Ishikawa (cell line): ENCODE results near the gene PON3.

Experiments
- CEBPB ChIP-seq: IDR thresholded peaks from 2 replicates; pipeline ENCODE4 v1.6.1; 2012
- CREB1 ChIP-seq: IDR thresholded peaks from 2 replicates; pipeline ENCODE4 v1.6.1; 2012; ENCODE audit warnings: low read depth
- EGR1 ChIP-seq: IDR thresholded peaks from 2 replicates; pipeline ENCODE4 v1.6.1; 2012
- EP300 ChIP-seq: IDR thresholded peaks from 2 replicates; pipeline ENCODE4 v1.6.1; 2012; ENCODE audit warnings: borderline replicate concordance
- FOXM1 ChIP-seq: IDR thresholded peaks from 2 replicates; pipeline ENCODE4 v1.6.1; 2012; ENCODE audit warnings: low read depth, borderline replicate concordance
- NFIC ChIP-seq: IDR thresholded peaks from 2 replicates; pipeline ENCODE4 v1.6.1; 2012
- RAD21 ChIP-seq: IDR thresholded peaks from 2 replicates; pipeline ENCODE4 v1.6.1; 2012; ENCODE audit warnings: low read depth
- TAF1 ChIP-seq: IDR thresholded peaks from 2 replicates; pipeline ENCODE4 v1.6.1; 2012; ENCODE audit warnings: low read depth, mild to moderate bottlenecking
- TCF12 ChIP-seq: IDR thresholded peaks from 2 replicates; pipeline ENCODE4 v1.6.1; 2012; ENCODE audit warnings: low read depth
- TEAD4 ChIP-seq: IDR thresholded peaks from 2 replicates; pipeline ENCODE4 v1.6.1; 2012
- YY1 ChIP-seq: IDR thresholded peaks from 2 replicates; pipeline ENCODE4 v1.6.1; 2012; ENCODE audit warnings: low read depth
- ZBTB7A ChIP-seq: IDR thresholded peaks from 2 replicates; pipeline ENCODE4 v1.6.1; 2012; ENCODE audit warnings: low read depth
- TF ChIP-seq, protein P1 (sequence below): IDR thresholded peaks from 2 replicates; pipeline ENCODE4 v1.6.1; 2012
- TF ChIP-seq, protein P2 (sequence below): IDR thresholded peaks from 2 replicates; pipeline ENCODE4 v1.6.1; 2012
- TF ChIP-seq, protein P3 (sequence below): IDR thresholded peaks from 2 replicates; pipeline ENCODE4 v1.6.1; 2012; ENCODE audit warnings: low read depth, mild to moderate bottlenecking

Gene PON3

DNA sequence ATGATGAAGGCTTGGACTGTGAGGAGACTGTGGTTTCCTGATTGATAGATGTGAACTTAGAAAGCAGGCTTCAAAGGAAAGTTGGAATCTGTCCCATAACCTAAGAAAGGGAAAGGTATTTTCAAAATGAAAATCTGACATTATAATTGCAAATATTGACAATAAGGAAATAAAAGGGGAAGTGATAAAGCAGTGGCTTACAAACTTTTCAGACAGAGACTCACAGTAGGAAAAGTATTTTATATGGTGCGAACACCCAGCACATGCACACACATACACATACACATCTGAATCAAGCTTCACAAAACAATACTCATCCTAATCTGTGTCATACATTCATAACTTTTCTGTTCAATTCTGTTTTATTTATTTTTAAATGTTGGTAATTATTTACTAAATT is 76.6 kb downstream of the PON3 start:
- TF ChIP-seq NFIC (no peak), EP300 (no peak)
- TF ChIP-seq, protein P1, sequence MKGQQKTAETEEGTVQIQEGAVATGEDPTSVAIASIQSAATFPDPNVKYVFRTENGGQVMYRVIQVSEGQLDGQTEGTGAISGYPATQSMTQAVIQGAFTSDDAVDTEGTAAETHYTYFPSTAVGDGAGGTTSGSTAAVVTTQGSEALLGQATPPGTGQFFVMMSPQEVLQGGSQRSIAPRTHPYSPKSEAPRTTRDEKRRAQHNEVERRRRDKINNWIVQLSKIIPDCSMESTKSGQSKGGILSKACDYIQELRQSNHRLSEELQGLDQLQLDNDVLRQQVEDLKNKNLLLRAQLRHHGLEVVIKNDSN: no peak
- TF ChIP-seq, protein P2, sequence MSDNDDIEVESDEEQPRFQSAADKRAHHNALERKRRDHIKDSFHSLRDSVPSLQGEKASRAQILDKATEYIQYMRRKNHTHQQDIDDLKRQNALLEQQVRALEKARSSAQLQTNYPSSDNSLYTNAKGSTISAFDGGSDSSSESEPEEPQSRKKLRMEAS: no peak

DNA sequence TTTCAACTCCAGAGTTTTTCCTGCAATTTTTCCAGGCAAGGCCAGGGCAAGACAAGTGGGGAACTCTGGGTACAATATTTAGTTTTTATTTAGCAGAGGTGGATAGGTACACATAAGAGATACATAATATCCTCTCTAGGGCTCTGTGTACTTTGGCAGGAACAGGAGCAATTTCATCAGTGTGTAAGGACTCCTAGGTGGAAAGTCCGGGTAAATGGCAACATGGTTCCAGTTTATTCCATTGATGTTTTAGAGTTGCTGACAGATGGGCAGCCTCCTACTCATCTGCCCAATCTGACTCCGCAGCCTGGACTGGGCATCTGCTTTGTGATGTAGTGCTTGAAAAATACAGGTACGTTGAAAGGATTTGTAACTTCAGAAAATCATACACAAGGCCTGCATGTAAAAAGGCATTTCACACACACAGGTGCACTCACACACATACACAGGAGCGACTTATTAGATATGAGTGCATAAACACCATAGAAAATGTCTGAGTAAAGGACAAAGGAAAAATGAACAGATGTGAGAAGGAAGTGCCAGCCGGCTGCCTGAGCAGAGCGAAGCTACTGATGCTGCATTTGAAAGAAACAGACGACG is 77.6 kb downstream of the PON3 start:
- no peak for TF ChIP-seq TEAD4
- no peak for TF ChIP-seq EP300
- no peak for TF ChIP-seq RAD21
- TF ChIP-seq ZBTB7A: no peak
- TF ChIP-seq NFIC: no peak
- TF ChIP-seq, protein P3, sequence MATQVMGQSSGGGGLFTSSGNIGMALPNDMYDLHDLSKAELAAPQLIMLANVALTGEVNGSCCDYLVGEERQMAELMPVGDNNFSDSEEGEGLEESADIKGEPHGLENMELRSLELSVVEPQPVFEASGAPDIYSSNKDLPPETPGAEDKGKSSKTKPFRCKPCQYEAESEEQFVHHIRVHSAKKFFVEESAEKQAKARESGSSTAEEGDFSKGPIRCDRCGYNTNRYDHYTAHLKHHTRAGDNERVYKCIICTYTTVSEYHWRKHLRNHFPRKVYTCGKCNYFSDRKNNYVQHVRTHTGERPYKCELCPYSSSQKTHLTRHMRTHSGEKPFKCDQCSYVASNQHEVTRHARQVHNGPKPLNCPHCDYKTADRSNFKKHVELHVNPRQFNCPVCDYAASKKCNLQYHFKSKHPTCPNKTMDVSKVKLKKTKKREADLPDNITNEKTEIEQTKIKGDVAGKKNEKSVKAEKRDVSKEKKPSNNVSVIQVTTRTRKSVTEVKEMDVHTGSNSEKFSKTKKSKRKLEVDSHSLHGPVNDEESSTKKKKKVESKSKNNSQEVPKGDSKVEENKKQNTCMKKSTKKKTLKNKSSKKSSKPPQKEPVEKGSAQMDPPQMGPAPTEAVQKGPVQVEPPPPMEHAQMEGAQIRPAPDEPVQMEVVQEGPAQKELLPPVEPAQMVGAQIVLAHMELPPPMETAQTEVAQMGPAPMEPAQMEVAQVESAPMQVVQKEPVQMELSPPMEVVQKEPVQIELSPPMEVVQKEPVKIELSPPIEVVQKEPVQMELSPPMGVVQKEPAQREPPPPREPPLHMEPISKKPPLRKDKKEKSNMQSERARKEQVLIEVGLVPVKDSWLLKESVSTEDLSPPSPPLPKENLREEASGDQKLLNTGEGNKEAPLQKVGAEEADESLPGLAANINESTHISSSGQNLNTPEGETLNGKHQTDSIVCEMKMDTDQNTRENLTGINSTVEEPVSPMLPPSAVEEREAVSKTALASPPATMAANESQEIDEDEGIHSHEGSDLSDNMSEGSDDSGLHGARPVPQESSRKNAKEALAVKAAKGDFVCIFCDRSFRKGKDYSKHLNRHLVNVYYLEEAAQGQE: no peak
- TF ChIP-seq, protein P1: no peak
- no peak for TF ChIP-seq EGR1
- TF ChIP-seq, protein P2: no peak
- no peak for TF ChIP-seq YY1
- no peak for TF ChIP-seq FOXM1
- TF ChIP-seq CEBPB: no peak
- no peak for TF ChIP-seq CREB1
- no peak for TF ChIP-seq TAF1
- TF ChIP-seq TCF12: no peak

DNA sequence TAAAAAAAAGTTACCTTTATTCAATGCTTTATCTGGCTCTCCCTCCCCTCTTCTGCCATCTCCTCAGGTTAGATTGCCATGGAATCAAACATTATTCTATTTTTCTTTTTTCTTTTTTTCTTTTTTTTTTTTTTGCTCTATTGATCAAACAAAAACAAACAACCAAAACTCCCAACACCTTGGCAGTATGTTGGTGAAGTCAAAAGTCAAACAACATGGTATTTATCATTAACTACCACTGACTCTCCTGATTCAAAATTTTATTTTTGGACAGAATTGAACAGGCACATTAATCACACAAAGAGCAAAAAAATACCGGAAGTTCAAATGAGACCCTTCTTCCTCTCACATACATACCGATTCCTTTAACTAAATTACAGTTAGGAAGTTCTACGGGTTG is 78.2 kb downstream of the PON3 start:
- TF ChIP-seq NFIC (no peak), FOXM1 (no peak), RAD21 (no peak), CEBPB (no peak), TAF1 (no peak), TCF12 (no peak), CREB1 (no peak), EGR1 (no peak), TEAD4 (no peak), YY1 (no peak), EP300 (no peak)
- TF ChIP-seq, protein P1: no peak
- TF ChIP-seq, protein P2: no peak
- TF ChIP-seq, protein P3: no peak

DNA sequence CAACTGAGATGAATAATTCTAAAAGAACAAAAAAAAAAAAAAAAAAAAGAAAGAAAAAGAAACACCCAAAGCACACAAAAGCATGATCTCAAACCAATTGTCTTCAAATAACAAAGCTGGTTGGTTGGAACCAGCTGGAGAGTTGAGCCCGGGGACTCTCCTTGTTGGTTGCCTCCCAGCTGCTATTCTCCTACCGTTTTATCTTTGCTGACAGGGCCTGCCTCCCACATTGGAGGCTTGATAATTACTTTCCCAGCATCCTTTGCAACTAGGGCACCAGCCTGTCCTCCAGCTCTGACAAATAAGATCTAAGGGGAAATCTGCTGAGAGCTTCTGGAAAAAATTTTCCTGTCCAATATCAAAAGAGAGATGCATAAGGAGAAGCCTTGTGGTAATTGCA is 78.6 kb downstream of the PON3 start:
- TF ChIP-seq YY1: no peak
- TF ChIP-seq RAD21: no peak
- no peak for TF ChIP-seq EP300
- TF ChIP-seq CEBPB: no peak
- TF ChIP-seq NFIC: no peak
- no peak for TF ChIP-seq ZBTB7A
- TF ChIP-seq TCF12: no peak

DNA sequence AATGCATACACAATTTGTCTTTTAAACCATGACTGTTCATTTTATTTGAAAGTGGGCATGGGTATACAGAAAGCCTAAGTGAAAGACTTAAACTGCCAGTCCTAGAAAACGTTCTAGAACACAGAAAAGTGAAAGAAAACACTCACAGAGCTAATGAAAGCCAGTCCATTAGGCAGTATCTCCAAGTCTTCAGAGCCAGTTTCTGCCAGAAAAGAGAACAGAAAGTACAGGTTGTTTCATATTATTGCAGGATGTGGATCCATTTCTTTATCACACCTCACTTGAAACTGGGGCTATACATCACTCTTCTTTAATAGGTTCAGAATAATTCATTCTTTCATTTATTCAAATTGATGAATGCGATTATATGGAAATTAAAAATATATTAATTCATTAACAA is 79.6 kb downstream of the PON3 start:
- no peak for TF ChIP-seq EP300
- TF ChIP-seq, protein P1: no peak
- TF ChIP-seq, protein P3: no peak
- no peak for TF ChIP-seq ZBTB7A
- TF ChIP-seq CREB1: no peak
- TF ChIP-seq, protein P2: no peak
- TF ChIP-seq TAF1: no peak
